Calu3 (cell line): ENCODE measurements around the gene RPS18. TPM values are rescaled to one million over a fixed set of nuclear protein-coding genes. Genes with fewer than 3 reads are reported as not detected.
"Not testable (repeated sequence)": the region's sequence is repeated elsewhere in the genome, so short reads cannot be mapped to it uniquely, and the experiment has no call there.

ENCODE experiments used
- BruUV-seq: library from RNA; stranded (reverse); fragments of 400-500 nt; replicated peaks from 2 replicates; lab custom pipeline; 2021; lab: Mats Ljungman, UMichigan
- CTCF ChIA-PET: fragments of 300-600 bp; sonication (Branson Sonifier 250); formaldehyde crosslinking; loops from one replicate; lab custom pipeline; 2022; ENCODE audit warnings: antibody characterized with exemption; lab: Charles Lee
- DNase-seq: peaks from one replicate; pipeline ENCODE4 v3.0.0; 2022
- H3K27ac Mint-ChIP-seq: one replicate; pipeline ENCODE4 v1.8.0; 2022; ENCODE audit warnings: mixed read lengths; ENCODE audit not compliant: unreplicated experiment
- H3K27me3 Mint-ChIP-seq: one replicate; pipeline ENCODE4 v1.8.0; 2022; ENCODE audit warnings: mixed read lengths; ENCODE audit not compliant: unreplicated experiment
- H3K36me3 Mint-ChIP-seq: one replicate; pipeline ENCODE4 v1.8.0; 2022; ENCODE audit warnings: mild to moderate bottlenecking, moderate library complexity, mixed read lengths; ENCODE audit not compliant: insufficient read depth, unreplicated experiment
- H3K4me1 Mint-ChIP-seq: one replicate; pipeline ENCODE4 v1.8.0; 2022; ENCODE audit warnings: mild to moderate bottlenecking, low read depth, mixed read lengths; ENCODE audit not compliant: unreplicated experiment
- H3K4me3 Mint-ChIP-seq: one replicate; pipeline ENCODE4 v1.8.0; 2022; ENCODE audit warnings: mild to moderate bottlenecking, low read depth, moderate library complexity, mixed read lengths; ENCODE audit not compliant: unreplicated experiment
- H3K9me3 Mint-ChIP-seq: one replicate; pipeline ENCODE4 v1.8.0; 2022; ENCODE audit warnings: low read depth, mixed read lengths; ENCODE audit not compliant: unreplicated experiment
- CTCF ChIP-seq: fragments of 200-600 bp; IDR thresholded peaks from one replicate; pipeline ENCODE4 v1.8.0; 2022; ENCODE audit warnings: antibody characterized with exemption; ENCODE audit not compliant: unreplicated experiment
- intact Hi-C: fragments of 100-400 bp; cut with micrococcal nuclease; formaldehyde crosslinking; loops from one replicate; pipeline ENCODE4 v1.10.0; 2022; ENCODE audit not compliant: unreplicated experiment
- total RNA-seq: library from RNA; stranded (reverse); gene quantifications from 2 replicates; pipeline ENCODE4 v1.2.3, GENCODE V29; 2022

The RPS18 gene
- total RNA-seq, 1 experiment from 2014 or later: 2,688 TPM

- DNase-seq: no peak
- CTCF ChIA-PET: interaction anchor here (0.6 kb wide), 1 partner anchor 23 kb away, joined by 10 read pairs; no protein-coding TSS in a partner anchor
- intact Hi-C loops: no loop called here
- Mint-ChIP-seq H3K4me1 (peaks cover 12% of the 10 kb centered on the region), H3K27me3 (no peaks in the 10 kb centered on the region), H3K4me3 (no peak overlapping the region), H3K9me3 (no peaks in the 10 kb centered on the region), H3K36me3 (peaks cover 48% of the 10 kb centered on the region), H3K27ac (no peak overlapping the region)
- no peak for TF ChIP-seq CTCF
- no TSS peak for BruUV-seq
Observed at GRCh38 chr6:33254591-33254990, 17.3 kb upstream of the RPS18 start.

GRCh38 chr6:33259032-33259431 is 12.8 kb upstream of the RPS18 start:
- no peak for TF ChIP-seq CTCF
- CTCF ChIA-PET: no interaction called here
- Mint-ChIP-seq H3K27ac (no peak overlapping the region), H3K27me3 (no peaks in the 10 kb centered on the region), H3K4me3 (no peak overlapping the region), H3K9me3 (no peaks in the 10 kb centered on the region), H3K36me3 (peaks cover 40% of the 10 kb centered on the region), H3K4me1 (peaks cover 10% of the 10 kb centered on the region)
- no peak for DNase-seq
- intact Hi-C loops: no loop called here
- no TSS peak for BruUV-seq

- H3K27ac Mint-ChIP-seq, H3K4me3 Mint-ChIP-seq, BruUV-seq, H3K9me3 Mint-ChIP-seq, DNase-seq, intact Hi-C loops, H3K27me3 Mint-ChIP-seq, H3K4me1 Mint-ChIP-seq: not testable (repeated sequence)
- CTCF ChIA-PET: interaction anchor here (1.1 kb wide), 1 partner anchor 14 kb away, joined by 3 read pairs; no protein-coding TSS in a partner anchor
- peaks cover 58% of the 10 kb centered on the region for H3K36me3 Mint-ChIP-seq
Observed at GRCh38 chr6:33262490-33262889, 9.4 kb upstream of the RPS18 start.

- DNase-seq: no peak
- no peak for TF ChIP-seq CTCF
- H3K27ac Mint-ChIP-seq: no peak overlapping the region
- no peaks in the 10 kb centered on the region for H3K9me3 Mint-ChIP-seq
- no peaks in the 10 kb centered on the region for H3K27me3 Mint-ChIP-seq
- H3K36me3 Mint-ChIP-seq: peaks cover 55% of the 10 kb centered on the region
- no TSS peak for BruUV-seq
- peaks cover 10% of the 10 kb centered on the region for H3K4me1 Mint-ChIP-seq
- H3K4me3 Mint-ChIP-seq: no peak overlapping the region
- intact Hi-C loops: no loop called here
- CTCF ChIA-PET: no interaction called here
Observed at GRCh38 chr6:33264015-33264414, 7.9 kb upstream of the RPS18 start.

- Mint-ChIP-seq H3K9me3 (no peaks in the 10 kb centered on the region), H3K4me3 (peak overlapping the region; percentile 94), H3K4me1 (peaks cover 59% of the 10 kb centered on the region), H3K27me3 (peaks cover 13% of the 10 kb centered on the region), H3K27ac (peak overlapping the region; percentile 100), H3K36me3 (peaks cover 75% of the 10 kb centered on the region)
- CTCF ChIA-PET: interaction anchor here (0.5 to 1.1 kb wide), 3 partner anchors 23 to 72 kb away, joined by 3 to 5 read pairs (median 3); no protein-coding TSS in a partner anchor
- BruUV-seq: no TSS peak
- DNase-seq: no peak
- intact Hi-C loops: no loop called here
- TF ChIP-seq CTCF: no peak
Observed at GRCh38 chr6:33271117-33271467, 783 bp upstream of the RPS18 start.
